H7 (cell line): ENCODE measurements around the gene PSTK. TPM values are rescaled to one million over a fixed set of nuclear protein-coding genes. Genes with fewer than 3 reads are reported as not detected.

ENCODE experiments used
- DNase-seq: peaks from one replicate; pipeline ENCODE4 v3.0.0; 2012
- H3K27me3 ChIP-seq: 2 replicates; pipeline ENCODE4 v1.6.0; 2011; ENCODE audit warnings: mild to moderate bottlenecking, low read length; ENCODE audit not compliant: control insufficient read depth, insufficient read depth
- H3K36me3 ChIP-seq: replicated peaks from 2 replicates; pipeline ENCODE4 v1.5.1; 2011; ENCODE audit warnings: low read length; ENCODE audit not compliant: control insufficient read depth, insufficient read depth
- H3K4me3 ChIP-seq: 2 replicates; pipeline ENCODE4 v1.5.1; 2011; ENCODE audit warnings: low read depth, mild to moderate bottlenecking, control low read depth, low read length, moderate library complexity; ENCODE audit not compliant: insufficient read depth
- total RNA-seq: library from RNA; depleted of rRNA; stranded (reverse); fragments of >200 nt; shearing (Covaris generic); gene quantifications from 2 replicates; pipeline ENCODE4 v1.2.3, GENCODE V29; 2014

Gene PSTK
- total RNA-seq, 1 experiment from 2014 or later, result 6.1 TPM

- no peak overlapping the region for H3K4me3 ChIP-seq
- H3K27me3 ChIP-seq, result no peaks in the 10 kb centered on the region
- DNase-seq, result no peak
- H3K36me3 ChIP-seq, result no peaks in the 10 kb centered on the region
Measured at GRCh38 chr10:123001370-123001769, 21.2 kb downstream of the PSTK start.

GRCh38 chr10:123004298-123004697 lies 24.1 kb downstream of the PSTK start:
- Histone ChIP-seq H3K4me3 (no peak overlapping the region), H3K27me3 (peaks cover 2% of the 10 kb centered on the region), H3K36me3 (no peaks in the 10 kb centered on the region)
- DNase-seq, result no peak

- peak; percentile 58 for DNase-seq
- H3K27me3 ChIP-seq, result peaks cover 13% of the 10 kb centered on the region
- no peaks in the 10 kb centered on the region for H3K36me3 ChIP-seq
- H3K4me3 ChIP-seq, result peak overlapping the region; percentile 89
Measured at GRCh38 chr10:123007558-123008354, 27.6 kb downstream of the PSTK start.

- Histone ChIP-seq H3K36me3 (no peaks in the 10 kb centered on the region), H3K27me3 (peaks cover 13% of the 10 kb centered on the region), H3K4me3 (peak within 1 kb of the TSS; percentile 89)
- DNase-seq, result peak; percentile 99
Measured at GRCh38 chr10:123008355-123009104, 28.3 kb downstream of the PSTK start, which contains the start of the genes ACADSB and IKZF5. Gene ACADSB (plus strand): TSS chr10:123009006. CDS start chr10:123009030, 24 bp downstream. Gene IKZF5 (minus strand): TSS chr10:123008795. CDS start chr10:122998625, 10,170 bp downstream.

- Histone ChIP-seq H3K27me3 (peaks cover 13% of the 10 kb centered on the region), H3K36me3 (no peaks in the 10 kb centered on the region), H3K4me3 (peak overlapping the region; percentile 89)
- peak; percentile 68 for DNase-seq
Measured at GRCh38 chr10:123009105-123009820, 29.1 kb downstream of the PSTK start.

DNA sequence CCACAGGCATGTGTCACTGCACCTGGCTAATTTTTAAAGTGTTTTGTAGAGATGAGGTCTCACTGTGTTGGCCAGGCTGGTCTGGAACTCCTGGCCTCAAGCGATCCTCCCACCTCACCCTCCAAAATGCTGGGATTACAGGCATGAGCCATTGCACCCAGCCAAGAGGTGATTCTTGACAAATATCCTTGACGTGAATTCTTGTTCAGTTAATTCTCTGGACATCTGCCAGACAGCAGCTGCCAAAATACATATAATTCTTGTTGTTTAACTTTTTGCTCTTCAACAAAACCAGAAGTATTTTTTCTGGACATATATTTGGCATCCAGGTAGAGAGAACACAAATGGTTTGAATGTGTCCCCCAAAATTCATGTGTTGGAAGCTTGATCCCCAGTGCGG lies 31.8 kb downstream of the PSTK start:
- Histone ChIP-seq H3K4me3 (no peak overlapping the region), H3K27me3 (peaks cover 13% of the 10 kb centered on the region), H3K36me3 (no peaks in the 10 kb centered on the region)
- DNase-seq, result no peak

- H3K4me3 ChIP-seq, result no peak overlapping the region
- H3K36me3 ChIP-seq, result no peaks in the 10 kb centered on the region
- no peak for DNase-seq
- H3K27me3 ChIP-seq, result peaks cover 13% of the 10 kb centered on the region
Measured at GRCh38 chr10:123013456-123014419, 33.5 kb downstream of the PSTK start.

GRCh38 chr10:123014772-123015171 lies 34.6 kb downstream of the PSTK start:
- peaks cover 6% of the 10 kb centered on the region; the same call in 1 of the 2 replicates for H3K27me3 ChIP-seq
- H3K36me3 ChIP-seq, result no peaks in the 10 kb centered on the region
- no peak for DNase-seq
- H3K4me3 ChIP-seq, result no peak overlapping the region

GRCh38 chr10:123016228-123016627 lies 36.0 kb downstream of the PSTK start:
- Histone ChIP-seq H3K36me3 (no peaks in the 10 kb centered on the region), H3K4me3 (no peak overlapping the region), H3K27me3 (no peaks in the 10 kb centered on the region; the same call in 1 of the 2 replicates)
- no peak for DNase-seq

DNA sequence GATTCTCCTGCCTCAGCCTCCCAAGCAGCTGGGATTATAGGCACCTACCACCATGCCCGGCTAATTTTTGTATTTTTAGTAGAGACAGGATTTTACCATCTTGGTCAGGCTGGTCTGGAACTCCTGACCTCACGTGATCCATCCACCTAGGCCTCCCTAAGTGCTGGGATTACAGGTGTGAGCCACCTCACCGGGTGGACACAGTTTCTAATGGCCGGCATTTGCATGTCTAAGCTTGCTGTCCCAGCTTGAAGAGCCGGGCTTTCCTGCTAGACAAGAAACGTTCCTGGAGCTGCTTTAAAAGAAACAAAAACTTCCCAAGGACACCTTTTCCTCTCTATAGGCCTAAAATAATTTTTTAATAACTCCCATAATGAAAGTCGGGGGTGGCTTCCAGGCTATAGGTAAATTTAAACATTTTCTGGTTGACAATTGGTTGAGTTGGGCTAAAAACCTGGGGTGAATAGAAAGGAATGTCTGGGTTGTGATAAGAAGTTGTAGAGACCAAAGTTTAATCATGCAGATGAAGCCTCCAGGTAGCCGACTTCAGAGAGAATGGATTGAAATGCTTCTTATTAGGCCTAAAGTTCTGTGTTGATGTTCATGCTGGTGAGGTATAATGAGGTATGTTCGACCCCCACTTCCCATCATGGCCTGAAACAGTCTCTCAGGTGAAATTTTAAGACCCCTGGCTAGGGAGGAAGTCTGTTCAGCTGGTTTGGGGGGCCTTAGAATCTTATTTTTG lies 37.4 kb downstream of the PSTK start:
- no peak for DNase-seq

DNA sequence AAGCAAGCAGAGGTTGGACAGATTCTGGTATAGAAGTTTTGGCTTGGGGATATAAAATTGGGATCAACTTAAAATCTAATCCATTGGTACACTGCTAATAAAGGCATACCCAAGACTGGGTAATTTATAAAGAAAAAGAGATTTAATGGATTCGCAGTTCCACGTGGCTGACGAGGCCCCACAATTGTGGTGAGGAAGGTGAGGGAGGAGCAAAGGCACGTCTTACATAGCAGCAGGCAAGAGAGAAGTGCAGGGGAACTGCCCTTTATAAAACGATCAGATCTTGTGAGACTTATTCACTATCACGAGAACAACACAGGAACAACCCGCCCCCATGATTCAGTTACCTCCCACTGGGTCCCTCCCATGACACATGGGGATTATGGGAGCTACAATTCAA lies 38.3 kb downstream of the PSTK start:
- H3K27me3 ChIP-seq, result no peaks in the 10 kb centered on the region
- H3K4me3 ChIP-seq, result no peak overlapping the region
- DNase-seq, result no peak
- no peaks in the 10 kb centered on the region for H3K36me3 ChIP-seq

More for the DNA sequence above, 37.4 kb downstream of the PSTK start:
- no peak overlapping the region for H3K4me3 ChIP-seq
- no peaks in the 10 kb centered on the region for H3K36me3 ChIP-seq
- no peaks in the 10 kb centered on the region; the same call in 1 of the 2 replicates for H3K27me3 ChIP-seq

GRCh38 chr10:123019264-123019663 lies 39.1 kb downstream of the PSTK start:
- Histone ChIP-seq H3K4me3 (no peak overlapping the region), H3K36me3 (no peaks in the 10 kb centered on the region), H3K27me3 (no peaks in the 10 kb centered on the region)
- DNase-seq, result no peak
